Right renal cortex interstitium (tissue), 3 donors: ENCODE data around the gene GYG1. TPM values are rescaled to one million over a fixed set of nuclear protein-coding genes. Genes with fewer than 3 reads are reported as not detected.

ENCODE experiments used
- DNase-seq, 3 donors: peaks; one replicate each; pipeline ENCODE4 v3.0.0-alpha.2; 2013; ENCODE audit warnings: low read depth in 3 of 3, low spot score in 2 of 3
- polyA plus RNA-seq, 3 donors: library from polyadenylated mRNA; unstranded; fragments of 120-200 nt; gene quantifications; one replicate each; pipeline ENCODE4 v1.2.1, GENCODE V29; 2013; ENCODE audit not compliant: insufficient read length in 3 of 3

The GYG1 gene
- polyA plus RNA-seq, result 10 to 100 TPM; 29.1 to 31.9 (median 30.4) TPM

DNA sequence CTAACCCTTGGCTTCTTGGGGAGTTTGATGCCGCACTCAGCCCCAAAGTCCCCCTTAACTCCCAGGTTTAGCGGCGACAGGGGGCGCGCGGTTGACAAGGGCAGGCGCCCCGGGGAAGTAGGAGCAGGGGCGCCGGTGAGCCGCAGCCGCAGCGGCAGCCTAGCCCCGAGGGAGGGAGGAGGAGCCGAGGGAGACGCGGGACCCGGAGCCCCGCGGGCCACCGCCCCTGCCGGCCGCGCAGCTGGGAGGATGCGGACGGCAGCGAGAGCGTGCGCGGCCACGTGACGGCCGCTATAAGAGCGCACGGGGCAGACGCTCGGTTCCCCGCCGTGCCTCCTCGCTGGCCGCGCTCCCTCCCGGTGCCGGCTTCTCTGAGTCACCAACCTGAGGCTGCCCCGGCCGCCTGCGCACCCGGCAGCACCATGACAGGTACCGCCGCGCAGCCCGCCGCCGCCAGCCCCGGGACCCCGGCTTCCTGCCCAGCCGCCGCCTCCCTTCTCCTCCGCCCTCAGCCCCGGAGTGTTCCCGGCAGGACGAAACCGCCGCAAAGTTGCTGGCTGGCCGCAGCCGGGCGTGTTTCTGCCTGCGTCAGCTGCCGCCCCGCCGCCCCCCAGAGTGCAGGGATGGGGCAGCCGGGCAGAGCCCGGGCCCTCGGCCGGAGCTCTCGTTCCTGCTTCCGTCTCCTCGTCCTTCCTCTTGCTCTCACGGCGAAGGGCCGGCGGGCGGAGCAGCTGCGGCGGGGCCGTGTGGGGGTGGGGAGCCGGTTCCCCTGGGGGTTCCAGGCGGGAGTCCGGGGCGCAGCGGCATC, at the start of gene GYG1:
TSS of gene GYG1 (plus strand) at position 322 of the 808 bp plus-strand sequence. CDS start at position 423, 101 bp downstream.
- DNase-seq, result peak in 1 of 3 donors; percentile 53

DNA sequence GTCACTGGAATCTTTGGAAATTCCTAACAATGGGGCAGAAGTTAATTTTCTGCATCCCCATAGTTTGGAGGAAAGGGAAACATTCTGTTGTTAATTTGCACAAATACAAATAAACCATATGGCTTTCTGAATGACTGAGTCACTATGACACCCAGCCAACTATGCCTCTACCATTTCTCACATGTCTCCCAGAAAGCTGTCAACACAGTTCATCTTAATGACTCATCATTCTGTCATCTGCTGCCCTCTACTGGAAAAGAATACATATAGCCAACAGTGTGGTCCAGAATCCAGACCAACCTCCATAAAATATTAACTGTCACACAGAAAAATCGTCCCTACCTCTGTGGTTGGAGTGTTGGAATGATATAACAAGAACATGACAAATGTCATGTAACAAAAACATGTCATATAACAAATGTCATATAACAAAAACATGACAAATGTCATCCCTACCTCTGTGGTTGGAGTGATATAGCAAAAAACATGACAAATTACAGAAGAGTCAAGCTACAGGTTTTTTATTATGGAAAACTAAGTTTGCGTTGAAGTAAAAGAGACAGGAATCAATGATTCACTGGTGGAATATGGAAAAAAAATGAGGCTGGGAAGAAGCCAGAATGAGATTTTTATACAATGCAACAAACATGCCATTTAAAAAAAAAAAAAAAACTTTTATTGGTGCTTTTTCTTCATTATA, 47.7 kb upstream of the GYG1 start:
- peak in 2 of 3 donors; percentile 20 to 36 for DNase-seq

DNA sequence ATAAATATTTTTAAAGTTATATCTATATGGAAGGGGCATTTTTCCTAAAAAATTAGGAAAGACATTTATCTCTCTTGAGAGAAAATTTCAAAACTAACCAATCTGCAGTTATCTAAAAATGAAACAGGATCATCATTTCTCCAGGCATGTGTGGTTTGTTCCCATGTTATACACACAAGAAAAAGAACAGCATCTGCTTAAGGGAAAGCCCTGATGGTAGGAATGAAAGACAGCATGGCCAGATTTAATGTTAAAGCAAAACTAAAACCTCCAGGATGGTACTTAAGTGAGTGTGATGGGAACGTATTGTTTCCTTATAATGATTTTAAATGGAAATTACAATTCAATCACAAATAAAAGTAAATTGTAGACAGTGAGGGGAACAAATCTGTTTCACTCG, 46.2 kb upstream of the GYG1 start:
- DNase-seq, result no peak

- DNase-seq, result no peak
These were observed 42.3 kb upstream of the GYG1 start for GRCh38 chr3:148948913-148949657.

DNA sequence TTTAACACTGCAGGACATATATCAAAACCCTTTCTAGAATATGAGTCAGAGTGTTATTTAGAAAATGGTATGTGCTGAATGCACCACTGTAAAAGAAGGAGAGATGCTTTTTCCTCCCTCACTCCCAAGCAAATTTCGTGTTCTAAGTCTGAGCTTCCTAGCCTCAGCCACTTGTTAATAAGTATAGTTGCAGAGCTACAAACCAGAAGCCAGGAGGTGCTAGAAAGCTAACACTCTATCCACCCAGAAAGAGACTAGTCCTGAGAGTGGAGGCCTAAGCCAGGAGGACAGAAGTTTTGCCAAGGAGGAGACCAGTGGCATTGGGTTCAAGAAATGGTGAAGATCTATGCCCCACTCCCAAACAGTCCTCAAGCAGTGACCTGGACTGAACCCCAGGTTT, 40.5 kb upstream of the GYG1 start:
- DNase-seq, result no peak

DNA sequence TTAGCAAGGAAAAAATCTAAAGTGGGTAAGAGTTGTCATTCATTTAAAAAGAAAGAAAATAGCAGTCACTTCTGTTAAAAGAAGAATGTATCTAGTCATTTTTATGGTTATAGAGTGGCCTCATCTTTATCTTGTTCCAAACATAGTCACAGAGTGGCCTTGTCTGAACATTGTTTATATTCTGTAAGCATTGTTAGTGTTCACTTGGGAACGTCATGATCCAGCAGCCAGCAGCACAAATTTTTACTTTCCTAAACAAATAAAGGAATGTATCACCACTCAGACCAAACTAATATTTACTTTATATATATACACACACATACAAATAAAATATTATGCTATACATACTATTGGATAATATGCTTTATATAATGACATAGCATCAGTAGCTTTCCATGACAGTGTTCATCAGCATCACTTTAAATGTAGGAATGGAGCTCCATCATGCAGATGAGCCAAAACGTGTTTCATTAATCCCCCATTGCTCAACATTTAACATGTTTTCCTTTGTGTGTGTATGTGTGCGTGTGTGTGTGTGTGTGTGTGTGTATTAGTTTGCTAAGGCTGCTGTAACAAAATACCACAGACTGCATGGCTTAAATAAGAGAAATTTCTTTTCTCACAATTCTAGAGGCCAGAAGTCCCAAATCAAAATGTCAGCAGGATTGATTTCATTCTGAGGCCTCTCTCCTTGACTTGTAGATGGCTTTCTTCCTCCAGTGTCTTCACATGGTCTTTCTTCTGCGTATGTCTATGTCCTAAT, 39.6 kb upstream of the GYG1 start:
- DNase-seq, result no peak

DNA sequence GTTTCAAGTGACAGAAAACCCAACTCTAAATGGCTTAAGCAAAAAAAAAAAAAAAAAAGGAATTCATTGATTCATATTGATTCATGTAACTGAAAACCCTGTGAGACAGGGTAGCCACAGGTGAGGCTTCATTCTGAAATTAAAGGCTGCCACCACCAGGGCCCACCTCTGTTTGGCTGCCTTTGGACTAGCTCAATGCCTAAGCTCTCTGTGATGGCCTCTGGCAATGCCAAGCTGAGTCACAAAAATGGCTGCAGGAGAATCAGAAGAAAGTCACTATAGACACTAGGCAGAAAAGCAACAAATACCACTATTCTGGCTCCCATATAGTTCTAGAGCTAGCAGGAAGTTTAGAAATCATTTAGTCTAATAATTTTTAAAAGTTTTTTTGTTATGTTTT, 38.2 kb upstream of the GYG1 start:
- DNase-seq, result no peak

- DNase-seq, result no peak
These were observed 36.4 kb upstream of the GYG1 start for GRCh38 chr3:148954981-148955380.

GRCh38 chr3:148955544-148956346, 35.6 kb upstream of the GYG1 start:
- peak in 2 of 3 donors; percentile 57 to 62 for DNase-seq

DNA sequence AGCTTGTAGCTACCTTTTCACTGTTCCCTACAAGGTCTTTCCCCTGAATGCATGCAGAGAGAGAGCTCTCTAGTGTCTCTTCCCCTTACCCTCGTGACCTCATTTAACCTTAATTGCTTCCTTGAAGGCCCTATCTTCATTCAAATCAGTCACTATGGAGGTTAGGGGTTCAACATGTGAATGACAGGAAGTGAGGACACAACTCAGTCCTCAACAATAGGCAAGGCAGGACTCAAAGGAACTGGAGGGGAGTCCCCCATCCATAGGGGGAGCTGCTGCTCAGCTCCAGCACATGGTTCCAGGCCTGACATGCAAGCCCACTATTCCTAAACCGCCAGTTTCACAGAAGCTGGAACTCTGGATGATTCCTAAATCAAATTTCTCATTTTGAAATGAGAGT, 33.8 kb upstream of the GYG1 start:
- no peak for DNase-seq

DNA sequence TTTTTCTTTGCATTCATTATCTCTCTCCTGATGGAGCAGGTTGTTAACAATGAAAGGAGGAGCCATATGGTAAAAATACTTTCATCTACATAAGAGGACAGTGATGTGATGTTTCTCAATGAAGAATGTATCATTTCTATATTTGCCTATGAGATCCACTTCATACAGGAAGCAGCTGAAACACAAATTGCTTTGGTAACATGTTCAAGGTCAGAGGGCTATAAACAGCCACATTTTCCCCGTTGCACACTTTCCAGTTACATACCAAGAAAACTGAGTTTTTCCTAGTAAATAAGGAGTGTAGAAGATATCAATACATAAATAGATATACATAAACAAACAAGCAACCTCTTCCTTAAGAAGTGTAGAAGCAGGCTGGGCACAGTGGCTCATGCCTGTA, 32.6 kb upstream of the GYG1 start:
- no peak for DNase-seq

DNA sequence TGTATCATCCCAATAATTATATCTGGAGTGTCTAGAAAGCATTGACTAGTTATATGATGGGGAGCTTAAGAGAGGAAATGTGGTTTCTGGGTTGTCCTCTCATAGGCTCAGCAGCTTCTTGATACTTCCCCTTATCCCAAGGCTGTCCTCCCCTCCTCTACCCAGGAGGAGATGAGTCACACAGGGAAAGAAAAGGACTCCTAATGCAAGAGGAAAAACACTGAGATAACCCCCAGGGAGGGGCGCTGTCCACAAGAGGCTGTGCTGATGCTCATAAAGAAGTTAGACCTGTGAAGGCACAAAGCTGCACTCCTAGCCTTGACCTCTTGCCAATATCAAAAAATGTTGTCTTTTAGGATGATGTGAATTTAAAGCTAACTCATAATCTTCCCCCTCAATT, 28.8 kb upstream of the GYG1 start:
- no peak for DNase-seq

DNA sequence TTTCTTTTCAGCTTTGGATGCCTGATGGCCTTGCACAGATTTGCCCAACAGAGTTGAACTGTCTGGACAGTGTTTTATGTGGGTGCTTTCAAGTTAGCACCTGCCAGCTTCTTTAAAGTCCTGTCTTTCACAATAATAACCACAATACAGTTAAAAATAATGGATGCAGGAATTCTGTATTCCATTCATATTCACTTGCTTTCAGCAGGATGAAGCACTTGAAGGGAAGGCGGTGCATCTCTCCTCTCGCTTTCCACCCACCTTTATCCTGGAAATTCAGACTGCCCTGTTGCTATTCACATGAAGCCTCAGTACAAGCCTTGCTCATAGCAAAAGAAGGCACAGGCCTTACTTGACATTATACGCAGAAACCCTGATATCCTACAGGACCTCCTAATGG, 26.5 kb upstream of the GYG1 start:
- DNase-seq, result no peak

GRCh38 chr3:148968321-148968720, 23.0 kb upstream of the GYG1 start:
- no peak for DNase-seq

GRCh38 chr3:148970271-148970670, 21.1 kb upstream of the GYG1 start:
- DNase-seq, result no peak

DNA sequence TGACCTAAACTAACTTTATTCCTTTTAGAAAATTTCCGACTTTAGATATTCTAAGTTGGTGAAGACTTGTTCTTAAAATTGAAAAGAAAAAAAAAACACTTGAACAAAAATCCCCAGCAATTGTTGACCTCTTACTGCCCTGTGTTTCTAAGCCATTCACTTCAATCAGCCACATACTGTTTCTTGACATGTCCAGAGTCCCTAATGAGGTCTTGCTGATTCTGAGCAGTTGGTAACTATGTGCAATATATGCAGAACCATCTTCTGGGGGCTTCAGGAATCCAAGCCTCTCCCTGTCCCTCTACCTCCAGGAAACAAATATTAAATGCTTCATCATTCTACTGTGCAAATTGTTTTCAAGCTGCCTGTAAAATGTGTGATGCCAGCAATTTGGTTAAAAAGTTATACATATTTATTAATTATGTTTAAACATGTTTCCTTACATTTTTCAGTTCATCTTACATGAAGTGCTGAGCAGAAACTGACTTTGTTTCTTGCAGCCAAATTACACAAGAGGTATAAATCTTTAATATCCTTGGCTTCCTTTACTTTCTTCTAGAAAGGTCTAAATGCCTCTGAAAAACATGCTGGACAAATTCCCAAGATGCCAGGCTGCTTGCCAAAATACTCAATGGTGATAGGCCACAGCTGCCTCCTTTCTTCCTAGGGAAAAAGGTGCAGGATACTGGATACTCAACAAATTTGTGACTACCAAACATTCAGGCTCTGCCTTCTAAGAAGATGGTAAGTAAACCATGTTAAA, 19.8 kb upstream of the GYG1 start:
- peak in 1 of 3 donors; percentile 45 for DNase-seq

GRCh38 chr3:148974726-148975125, 16.6 kb upstream of the GYG1 start:
- no peak for DNase-seq

GRCh38 chr3:148975248-148975647, 16.1 kb upstream of the GYG1 start:
- DNase-seq, result no peak

- DNase-seq, result no peak
These were observed 15.6 kb upstream of the GYG1 start for GRCh38 chr3:148975696-148976095.
